Chondrocyte (in vitro differentiated cells): ENCODE results near the gene RAD51B. TPM values are rescaled to one million over a fixed set of nuclear protein-coding genes. Genes with fewer than 3 reads are reported as not detected.

Experiments used
- DNase-seq: peaks from one replicate; pipeline ENCODE4 v3.0.0; 2021; ENCODE audit warnings: mixed read lengths, low spot score
- H3K27ac Mint-ChIP-seq: one replicate; pipeline ENCODE4 v1.8.0; 2021; ENCODE audit warnings: mild to moderate bottlenecking, moderate library complexity, mixed read lengths; ENCODE audit not compliant: unreplicated experiment
- H3K27me3 Mint-ChIP-seq: 2 replicates; pipeline ENCODE4 v1.8.0; 2021; ENCODE audit warnings: low read depth, mixed read lengths
- H3K36me3 Mint-ChIP-seq: 2 replicates; pipeline ENCODE4 v1.8.0; 2021; ENCODE audit warnings: low read depth, mixed read lengths
- H3K4me1 Mint-ChIP-seq: 2 replicates; pipeline ENCODE4 v1.8.0; 2021; ENCODE audit warnings: low read depth, mild to moderate bottlenecking, mixed read lengths
- H3K4me3 Mint-ChIP-seq: one replicate; pipeline ENCODE4 v1.8.0; 2021; ENCODE audit warnings: mild to moderate bottlenecking, moderate library complexity, mixed read lengths; ENCODE audit not compliant: unreplicated experiment
- H3K9me3 Mint-ChIP-seq: 2 replicates; pipeline ENCODE4 v1.8.0; 2021; ENCODE audit warnings: low read depth, mixed read lengths
- total RNA-seq: library from RNA; stranded (reverse); gene quantifications from 3 replicates; pipeline ENCODE4 v1.2.1, GENCODE V29; 2021
- TF ChIP-seq, protein P1 (sequence below): fragments of 200-600 bp; sonication (generic); IDR thresholded peaks from 2 replicates; pipeline ENCODE4 v1.5.0; 2021; ENCODE audit warnings: antibody characterized with exemption, mild to moderate bottlenecking, moderate library complexity

The RAD51B gene
- total RNA-seq, 1 donor from 2014 or later = 8.2 TPM

DNA sequence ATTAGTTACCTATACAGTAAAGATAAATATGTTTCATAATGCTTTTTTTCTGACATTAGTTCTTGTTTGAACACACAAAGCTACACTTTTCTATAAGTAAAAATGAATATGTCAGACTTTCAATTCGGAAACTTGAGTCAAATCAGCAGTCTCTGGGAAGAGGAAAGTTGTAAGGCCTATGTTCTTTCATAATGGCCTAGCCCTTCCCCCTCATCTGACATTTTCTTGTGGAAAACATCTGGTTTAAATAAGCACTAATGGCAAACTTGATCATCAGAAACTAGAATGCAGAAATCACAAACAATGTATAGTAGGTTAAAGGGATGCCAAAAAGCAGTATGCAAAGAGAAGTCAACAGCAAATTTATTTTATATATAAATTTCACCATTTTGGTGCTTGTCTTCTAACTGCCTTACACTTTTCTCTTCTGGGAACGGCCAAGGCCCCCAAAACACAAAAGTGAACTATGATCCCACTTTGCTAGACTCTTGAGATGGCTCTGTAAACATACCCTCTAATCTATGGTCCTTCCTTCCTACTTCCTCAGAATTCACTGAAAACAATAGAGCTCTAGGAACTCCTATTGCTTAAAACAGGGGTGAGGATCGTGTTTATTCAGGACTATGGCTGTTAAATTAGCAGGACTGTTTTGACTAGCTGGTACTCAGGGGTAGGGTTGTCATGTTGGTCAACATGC is 444.1 kb downstream of the RAD51B start:
- Mint-ChIP-seq H3K27me3 (no peaks in the 10 kb centered on the region), H3K27ac (no peak overlapping the region), H3K36me3 (no peaks in the 10 kb centered on the region), H3K4me1 (peaks cover 2% of the 10 kb centered on the region), H3K4me3 (no peak overlapping the region), H3K9me3 (no peaks in the 10 kb centered on the region)
- TF ChIP-seq, protein P1, sequence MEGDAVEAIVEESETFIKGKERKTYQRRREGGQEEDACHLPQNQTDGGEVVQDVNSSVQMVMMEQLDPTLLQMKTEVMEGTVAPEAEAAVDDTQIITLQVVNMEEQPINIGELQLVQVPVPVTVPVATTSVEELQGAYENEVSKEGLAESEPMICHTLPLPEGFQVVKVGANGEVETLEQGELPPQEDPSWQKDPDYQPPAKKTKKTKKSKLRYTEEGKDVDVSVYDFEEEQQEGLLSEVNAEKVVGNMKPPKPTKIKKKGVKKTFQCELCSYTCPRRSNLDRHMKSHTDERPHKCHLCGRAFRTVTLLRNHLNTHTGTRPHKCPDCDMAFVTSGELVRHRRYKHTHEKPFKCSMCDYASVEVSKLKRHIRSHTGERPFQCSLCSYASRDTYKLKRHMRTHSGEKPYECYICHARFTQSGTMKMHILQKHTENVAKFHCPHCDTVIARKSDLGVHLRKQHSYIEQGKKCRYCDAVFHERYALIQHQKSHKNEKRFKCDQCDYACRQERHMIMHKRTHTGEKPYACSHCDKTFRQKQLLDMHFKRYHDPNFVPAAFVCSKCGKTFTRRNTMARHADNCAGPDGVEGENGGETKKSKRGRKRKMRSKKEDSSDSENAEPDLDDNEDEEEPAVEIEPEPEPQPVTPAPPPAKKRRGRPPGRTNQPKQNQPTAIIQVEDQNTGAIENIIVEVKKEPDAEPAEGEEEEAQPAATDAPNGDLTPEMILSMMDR = no peak
- no peak for DNase-seq

DNA sequence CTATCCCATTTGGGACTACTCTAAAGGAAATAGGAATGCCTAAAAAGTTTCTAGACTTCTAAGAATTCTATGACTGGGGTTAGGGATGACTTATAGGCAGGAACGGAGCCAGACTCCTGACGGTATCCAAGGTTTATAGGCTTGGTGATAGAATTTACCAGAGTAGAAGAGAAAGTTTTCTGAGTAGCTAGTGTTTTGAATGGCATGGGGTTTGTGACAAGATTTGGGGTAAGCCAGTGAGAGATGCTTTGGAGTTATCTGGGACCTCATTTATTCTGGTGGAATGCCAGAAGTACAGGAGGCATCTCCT is 444.6 kb downstream of the RAD51B start:
- H3K4me1 Mint-ChIP-seq = peaks cover 6% of the 10 kb centered on the region
- H3K4me3 Mint-ChIP-seq = no peak overlapping the region
- DNase-seq = no peak
- no peaks in the 10 kb centered on the region for H3K36me3 Mint-ChIP-seq
- no peak overlapping the region for H3K27ac Mint-ChIP-seq
- no peaks in the 10 kb centered on the region for H3K9me3 Mint-ChIP-seq
- TF ChIP-seq, protein P1 = no peak
- H3K27me3 Mint-ChIP-seq = no peaks in the 10 kb centered on the region

DNA sequence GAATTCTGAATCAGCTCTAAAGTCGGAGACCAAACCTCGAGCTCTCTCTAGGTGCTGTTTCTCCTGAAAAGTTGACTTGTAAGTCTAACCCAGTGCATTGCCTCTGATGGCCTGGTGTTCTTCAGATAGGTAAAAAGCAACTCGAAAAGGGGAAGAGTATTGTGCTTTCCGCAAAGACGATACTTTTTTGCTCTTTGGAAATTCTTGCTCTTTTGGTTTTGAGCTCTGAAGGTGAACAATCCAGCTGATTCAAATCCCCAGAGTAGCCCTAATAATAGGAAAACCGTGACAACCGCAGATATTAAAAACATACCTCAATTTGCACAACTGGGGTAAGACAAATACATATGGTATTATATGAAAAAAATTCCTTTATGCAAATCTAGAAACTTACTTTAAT is 447.4 kb downstream of the RAD51B start:
- Mint-ChIP-seq H3K36me3 (no peaks in the 10 kb centered on the region), H3K4me3 (no peak overlapping the region), H3K9me3 (no peaks in the 10 kb centered on the region), H3K4me1 (peaks cover 12% of the 10 kb centered on the region), H3K27me3 (no peaks in the 10 kb centered on the region), H3K27ac (no peak overlapping the region)
- no peak for DNase-seq
- TF ChIP-seq, protein P1 = no peak

DNA sequence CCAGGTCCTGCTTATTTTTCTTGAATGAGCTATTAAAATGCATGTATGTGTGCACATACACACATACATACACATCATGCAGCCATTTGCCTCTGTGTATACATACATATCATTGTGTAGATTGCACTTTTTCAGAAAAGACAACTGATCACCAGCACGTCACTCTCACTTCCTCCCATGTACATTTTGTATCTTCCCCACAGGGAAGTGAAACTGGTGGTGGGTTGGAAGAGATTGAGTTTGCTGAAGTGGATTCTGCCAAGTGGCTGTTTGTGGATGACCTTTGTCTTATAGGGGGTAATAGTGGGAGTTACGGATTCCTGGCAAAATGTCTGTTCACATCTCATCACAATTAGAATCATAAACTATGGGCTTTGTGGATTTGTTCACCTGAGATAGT is 448.6 kb downstream of the RAD51B start:
- Mint-ChIP-seq H3K9me3 (no peaks in the 10 kb centered on the region), H3K27me3 (no peaks in the 10 kb centered on the region), H3K4me3 (no peak overlapping the region), H3K36me3 (no peaks in the 10 kb centered on the region), H3K4me1 (peaks cover 15% of the 10 kb centered on the region), H3K27ac (no peak overlapping the region)
- DNase-seq = no peak
- TF ChIP-seq, protein P1 = no peak

DNA sequence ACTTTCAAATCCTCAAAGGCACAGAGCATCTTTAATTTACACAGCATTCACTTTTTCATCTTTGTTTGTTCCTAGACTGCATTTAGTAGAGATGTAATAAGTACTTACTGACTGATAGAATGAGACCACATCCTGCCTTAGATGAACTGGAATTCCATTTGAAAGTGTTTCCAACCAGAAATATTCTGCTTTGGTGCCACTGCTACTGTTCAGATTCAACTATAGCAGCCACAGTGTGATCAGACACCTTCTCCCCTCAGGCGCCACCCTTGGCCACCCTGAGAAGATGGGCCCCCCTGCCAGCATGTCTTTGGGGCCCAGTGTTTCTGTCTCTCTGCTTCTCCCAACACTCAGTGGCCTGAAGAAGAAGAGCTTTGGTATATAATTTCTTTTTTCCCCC is 449.1 kb downstream of the RAD51B start:
- TF ChIP-seq, protein P1 = no peak
- no peak overlapping the region for H3K27ac Mint-ChIP-seq
- DNase-seq = no peak

More for the DNA sequence above, 449.1 kb downstream of the RAD51B start:
- H3K9me3 Mint-ChIP-seq = no peaks in the 10 kb centered on the region
- no peak overlapping the region for H3K4me3 Mint-ChIP-seq
- H3K27me3 Mint-ChIP-seq = no peaks in the 10 kb centered on the region
- H3K4me1 Mint-ChIP-seq = peaks cover 15% of the 10 kb centered on the region
- no peaks in the 10 kb centered on the region for H3K36me3 Mint-ChIP-seq
